H9 (cell line): ENCODE measurements around the gene PPP1R16B. TPM values are rescaled to one million over a fixed set of nuclear protein-coding genes. Genes with fewer than 3 reads are reported as not detected.

Experiments used
- DNase-seq: peaks from one replicate; pipeline ENCODE4 v3.0.0-alpha.2; 2017
- H2AFZ ChIP-seq: one replicate; pipeline ENCODE4 v1.6.1; 2013; ENCODE audit warnings: mild to moderate bottlenecking, low read length, control low read depth, moderate library complexity
- H2AK5ac ChIP-seq: 2 replicates; pipeline ENCODE4 v1.6.1; 2013; ENCODE audit warnings: low read length, control low read depth, mixed read lengths; ENCODE audit not compliant: insufficient read length
- H2BK120ac ChIP-seq: one replicate; pipeline ENCODE4 v1.6.1; 2013; ENCODE audit warnings: low read depth, mild to moderate bottlenecking, low read length, control low read depth, inconsistent platforms; ENCODE audit not compliant: poor library complexity, severe bottlenecking
- H2BK12ac ChIP-seq: 2 replicates; pipeline ENCODE4 v1.6.1; 2013; ENCODE audit warnings: low read length, control low read depth, mixed read lengths, low read depth; ENCODE audit not compliant: insufficient read length
- H2BK15ac ChIP-seq: 2 replicates; pipeline ENCODE4 v1.6.1; 2013; ENCODE audit warnings: low read depth, low read length, control low read depth
- H2BK20ac ChIP-seq: one replicate; pipeline ENCODE4 v1.6.1; 2013; ENCODE audit warnings: low read depth, mild to moderate bottlenecking, low read length, control low read depth, inconsistent platforms; ENCODE audit not compliant: poor library complexity, severe bottlenecking
- H2BK5ac ChIP-seq: 2 replicates; pipeline ENCODE4 v1.6.1; 2013; ENCODE audit warnings: low read length, control low read depth, mixed read lengths; ENCODE audit not compliant: insufficient read length
- H3K14ac ChIP-seq: 2 replicates; pipeline ENCODE4 v1.6.1; 2013; ENCODE audit warnings: low read length, control low read depth; ENCODE audit not compliant: insufficient read depth
- H3K18ac ChIP-seq: 2 replicates; pipeline ENCODE4 v1.6.1; 2013; ENCODE audit warnings: low read depth, mild to moderate bottlenecking, mixed read lengths, low read length, control low read depth; ENCODE audit not compliant: insufficient read length
- H3K23ac ChIP-seq: 2 replicates; pipeline ENCODE4 v1.6.1; 2013; ENCODE audit warnings: low read length, control low read depth, mixed read lengths, low read depth; ENCODE audit not compliant: insufficient read length
- H3K23me2 ChIP-seq: 2 replicates; pipeline ENCODE4 v1.6.1; 2013; ENCODE audit warnings: low read depth, mild to moderate bottlenecking, mixed read lengths, low read length, control low read depth; ENCODE audit not compliant: insufficient read length, poor library complexity, severe bottlenecking
- H3K27ac ChIP-seq: 2 replicates; pipeline ENCODE4 v1.5.1; 2013; ENCODE audit warnings: low read length, control low read depth, mixed read lengths, low read depth; ENCODE audit not compliant: insufficient read length
- H3K27me3 ChIP-seq: 2 replicates; pipeline ENCODE4 v1.6.1; 2013; ENCODE audit warnings: low read length, control low read depth, inconsistent platforms; ENCODE audit not compliant: insufficient read depth
- H3K4ac ChIP-seq: 2 replicates; pipeline ENCODE4 v1.6.1; 2013; ENCODE audit warnings: low read depth, mild to moderate bottlenecking, control low read depth, inconsistent platforms, low read length, moderate library complexity
- H3K4me1 ChIP-seq: 2 replicates; pipeline ENCODE4 v1.6.1; 2013; ENCODE audit warnings: low read length, control low read depth, inconsistent platforms; ENCODE audit not compliant: insufficient read depth
- H3K4me2 ChIP-seq: 2 replicates; pipeline ENCODE4 v1.6.1; 2013; ENCODE audit warnings: low read length, control low read depth, mixed read lengths; ENCODE audit not compliant: insufficient read length, insufficient read depth
- H3K56ac ChIP-seq: 2 replicates; pipeline ENCODE4 v1.6.1; 2013; ENCODE audit warnings: low read depth, mild to moderate bottlenecking, mixed read lengths, low read length, control low read depth; ENCODE audit not compliant: insufficient read length
- H3K79me1 ChIP-seq: 2 replicates; pipeline ENCODE4 v1.6.1; 2013; ENCODE audit warnings: low read depth, mild to moderate bottlenecking, moderate library complexity, low read length, control low read depth, inconsistent platforms; ENCODE audit not compliant: insufficient read depth, poor library complexity, severe bottlenecking
- H3K79me2 ChIP-seq: 2 replicates; pipeline ENCODE4 v1.6.1; 2013; ENCODE audit warnings: low read length, control low read depth, inconsistent platforms; ENCODE audit not compliant: insufficient read depth
- H3K9ac ChIP-seq: 2 replicates; pipeline ENCODE4 v1.6.1; 2013; ENCODE audit warnings: low read length, control low read depth, mixed read lengths; ENCODE audit not compliant: insufficient read length; ENCODE audit errors: extremely low read depth
- H3K9me3 ChIP-seq: one replicate; pipeline ENCODE4 v1.6.1; 2013; ENCODE audit warnings: low read depth, low read length, inconsistent platforms; ENCODE audit not compliant: control insufficient read depth
- H3T11ph ChIP-seq: one replicate; pipeline ENCODE4 v1.6.1; 2013; ENCODE audit warnings: mild to moderate bottlenecking, low read length, control low read depth, inconsistent platforms
- H4K20me1 ChIP-seq: one replicate; pipeline ENCODE4 v1.6.1; 2013; ENCODE audit not compliant: control insufficient read depth, insufficient read length, insufficient read depth
- H4K5ac ChIP-seq: 2 replicates; pipeline ENCODE4 v1.6.1; 2013; ENCODE audit warnings: low read depth, mild to moderate bottlenecking, mixed read lengths, low read length, control low read depth; ENCODE audit not compliant: insufficient read length
- H4K8ac ChIP-seq: replicated peaks from 2 replicates; pipeline ENCODE4 v1.6.1; 2013; ENCODE audit warnings: low read length, control low read depth, mixed read lengths, low read depth; ENCODE audit not compliant: insufficient read length
- H4K91ac ChIP-seq: 2 replicates; pipeline ENCODE4 v1.6.1; 2013; ENCODE audit warnings: low read depth, mild to moderate bottlenecking, moderate library complexity, mixed read lengths, low read length, control low read depth; ENCODE audit not compliant: insufficient read length
- H3K27ac Mint-ChIP-seq, 3 experiments: 2 replicates in 2 of 3; 3 replicates in 1 of 3; pipeline ENCODE4 v1.8.0; 2020 to 2021; ENCODE audit warnings: mixed read lengths in 3 of 3, mild to moderate bottlenecking in 1 of 3, moderate library complexity in 1 of 3
- H3K27me3 Mint-ChIP-seq: 2 replicates; pipeline ENCODE4 v1.8.0; 2021; ENCODE audit warnings: low read depth, mild to moderate bottlenecking, moderate library complexity, mixed read lengths
- H3K36me3 Mint-ChIP-seq, 3 experiments: 2 replicates in 2 of 3; 3 replicates in 1 of 3; pipeline ENCODE4 v1.8.0; 2020 to 2021; ENCODE audit warnings: low read depth in 3 of 3, mixed read lengths in 3 of 3; ENCODE audit not compliant: insufficient read depth in 1 of 3
- H3K4me1 Mint-ChIP-seq, 2 experiments: 2 replicates each; pipeline ENCODE4 v1.8.0; 2020; ENCODE audit warnings: mixed read lengths in 2 of 2
- H3K4me3 Mint-ChIP-seq, 2 experiments: 2 replicates in 1 of 2; 3 replicates in 1 of 2; pipeline ENCODE4 v1.8.0; 2020 to 2021; ENCODE audit warnings: mild to moderate bottlenecking in 2 of 2, mixed read lengths in 2 of 2, moderate library complexity in 1 of 2
- H3K9me3 Mint-ChIP-seq, 2 experiments: 2 replicates in 1 of 2; 3 replicates in 1 of 2; pipeline ENCODE4 v1.8.0; 2020; ENCODE audit warnings: mild to moderate bottlenecking in 2 of 2, mixed read lengths in 2 of 2, moderate library complexity in 1 of 2
- WGBS: extraction: QIAGEN DNeasy Blood & Tissue Kit; methylation state at CpG from one replicate; pipeline ENCODE4 v1.1.7; 2013; ENCODE audit warnings: missing lambda C conversion rate, low lambda C conversion rate, mixed read lengths; ENCODE audit not compliant: insufficient read length; ENCODE audit errors: extremely low coverage; 5-methylcytosine and 5-hydroxymethylcytosine counted together
- total RNA-seq: library from RNA; stranded (reverse); gene quantifications from 2 replicates; pipeline ENCODE4 v1.2.1, GENCODE V29; 2021
- TF ChIP-seq, protein P1 (sequence below): fragments of 200-600 bp; sonication (generic); conservative IDR thresholded peaks from 3 replicates; pipeline ENCODE4 v1.8.0; 2021; ENCODE audit warnings: antibody characterized with exemption, mild to moderate bottlenecking

Gene PPP1R16B
- total RNA-seq, 1 experiment from 2014 or later = 8.2 TPM

DNA sequence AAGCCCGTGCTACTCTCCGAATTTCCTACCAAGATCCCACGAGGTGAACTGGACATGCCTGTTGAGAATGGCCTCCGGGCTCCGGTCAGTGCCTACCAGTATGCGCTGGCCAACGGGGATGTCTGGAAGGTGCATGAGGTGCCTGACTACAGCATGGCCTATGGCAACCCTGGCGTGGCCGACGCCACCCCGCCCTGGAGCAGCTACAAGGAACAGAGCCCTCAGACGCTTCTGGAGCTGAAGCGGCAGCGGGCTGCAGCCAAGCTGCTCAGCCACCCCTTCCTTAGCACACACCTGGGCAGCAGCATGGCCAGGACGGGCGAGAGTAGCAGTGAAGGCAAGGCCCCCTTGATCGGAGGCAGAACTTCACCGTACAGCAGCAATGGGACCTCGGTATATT lies 112.7 kb downstream of the PPP1R16B start:
- Histone ChIP-seq H3K79me2 (no peaks in the 10 kb centered on the region), H2BK5ac (no peak overlapping the region), H3K4ac (no peak overlapping the region), H2BK20ac (no peak overlapping the region), H3K27ac (no peak overlapping the region), H3K4me1 (no peaks in the 10 kb centered on the region), H3T11ph (no peak overlapping the region), H4K91ac (no peak overlapping the region), H3K23ac (no peak overlapping the region), H2BK12ac (no peak overlapping the region), H4K8ac (no peak overlapping the region), H4K5ac (no peak overlapping the region), H3K18ac (no peak overlapping the region), H3K79me1 (no peaks in the 10 kb centered on the region), H2AK5ac (no peak overlapping the region), H2AFZ (no peak overlapping the region), H3K27me3 (no peaks in the 10 kb centered on the region), H3K23me2 (no peaks in the 10 kb centered on the region), H3K9ac (no peak overlapping the region), H3K56ac (no peak overlapping the region), H4K20me1 (no peaks in the 10 kb centered on the region), H3K4me2 (no peak overlapping the region), H3K9me3 (no peaks in the 10 kb centered on the region), H2BK120ac (no peak overlapping the region), H2BK15ac (no peak overlapping the region), H3K14ac (no peak overlapping the region)
- Mint-ChIP-seq H3K27ac (no peak overlapping the region), H3K4me1 (no peaks in the 10 kb centered on the region), H3K9me3 (no peaks in the 10 kb centered on the region), H3K4me3 (no peak overlapping the region), H3K27me3 (no peaks in the 10 kb centered on the region), H3K36me3 (no peaks in the 10 kb centered on the region; a peak in 1 of 7 replicates)
- TF ChIP-seq, protein P1, sequence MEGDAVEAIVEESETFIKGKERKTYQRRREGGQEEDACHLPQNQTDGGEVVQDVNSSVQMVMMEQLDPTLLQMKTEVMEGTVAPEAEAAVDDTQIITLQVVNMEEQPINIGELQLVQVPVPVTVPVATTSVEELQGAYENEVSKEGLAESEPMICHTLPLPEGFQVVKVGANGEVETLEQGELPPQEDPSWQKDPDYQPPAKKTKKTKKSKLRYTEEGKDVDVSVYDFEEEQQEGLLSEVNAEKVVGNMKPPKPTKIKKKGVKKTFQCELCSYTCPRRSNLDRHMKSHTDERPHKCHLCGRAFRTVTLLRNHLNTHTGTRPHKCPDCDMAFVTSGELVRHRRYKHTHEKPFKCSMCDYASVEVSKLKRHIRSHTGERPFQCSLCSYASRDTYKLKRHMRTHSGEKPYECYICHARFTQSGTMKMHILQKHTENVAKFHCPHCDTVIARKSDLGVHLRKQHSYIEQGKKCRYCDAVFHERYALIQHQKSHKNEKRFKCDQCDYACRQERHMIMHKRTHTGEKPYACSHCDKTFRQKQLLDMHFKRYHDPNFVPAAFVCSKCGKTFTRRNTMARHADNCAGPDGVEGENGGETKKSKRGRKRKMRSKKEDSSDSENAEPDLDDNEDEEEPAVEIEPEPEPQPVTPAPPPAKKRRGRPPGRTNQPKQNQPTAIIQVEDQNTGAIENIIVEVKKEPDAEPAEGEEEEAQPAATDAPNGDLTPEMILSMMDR = no peak
- DNase-seq = no peak
- no CpG with 5 or more reads among the region's 19 CpGs for WGBS
